ENCODE results near the gene SOX13.
"Not testable (repeated sequence)": the region's sequence is repeated elsewhere in the genome, so short reads cannot be mapped to it uniquely, and the experiment has no call there.

SOX13 gene

GRCh38 chr1:204088596-204088995, 15.7 kb downstream of the SOX13 start:
- Histone ChIP-seq H3K27me3 (no peaks in the 10 kb centered on the region), H3K4me3 (no peak overlapping the region), H4K20me1 (no peaks in the 10 kb centered on the region; a peak in 2 of 22 replicates), H3K36me3 (no peaks in the 10 kb centered on the region), H3K9ac (no peak overlapping the region), H3K4me1 (peaks cover 0 to 6% (median 0%) of the 10 kb centered on the region in 10 experiments; a peak in 3 of 20 replicates), H3K27ac (no peak overlapping the region), H3K4me2 (no peak overlapping the region), H3K9me3 (replicated peaks in 1 of 11) (no peaks in the 10 kb centered on the region)
- no peak for TF ChIP-seq Cebpa-rat (IDR thresholded peaks at IDR 0.05)

GRCh38 chr1:204089044-204089751, 16.3 kb downstream of the SOX13 start:
- TF ChIP-seq Cebpa-rat (IDR thresholded peaks at IDR 0.05): no peak
- Histone ChIP-seq H3K9me3 (replicated peaks in 1 of 11) (no peaks in the 10 kb centered on the region), H3K4me3 (no peak overlapping the region), H3K27ac (no peak overlapping the region), H3K36me3 (no peaks in the 10 kb centered on the region), H3K27me3 (no peaks in the 10 kb centered on the region), H3K4me1 (peaks cover 0 to 7% (median under 1%) of the 10 kb centered on the region in 10 experiments; a peak in 4 of 20 replicates), H3K9ac (no peak overlapping the region), H3K4me2 (no peak overlapping the region), H4K20me1 (peaks cover 0 to 4% (median 0%) of the 10 kb centered on the region in 11 experiments; a peak in 2 of 22 replicates)

GRCh38 chr1:204090132-204090531, 17.2 kb downstream of the SOX13 start:
- H3K4me3 ChIP-seq; H3K27me3 ChIP-seq; H3K4me2 ChIP-seq; H3K9ac ChIP-seq; H3K9me3 ChIP-seq (replicated peaks in 1 of 11); H3K36me3 ChIP-seq; H3K27ac ChIP-seq: not testable (repeated sequence)
- Histone ChIP-seq H4K20me1 (peaks cover 0 to 11% (median 0%) of the 10 kb centered on the region in 11 experiments; a peak in 1 of 22 replicates), H3K4me1 (peaks cover 0 to 15% (median 5%) of the 10 kb centered on the region in 10 experiments; a peak in 11 of 20 replicates)

DNA sequence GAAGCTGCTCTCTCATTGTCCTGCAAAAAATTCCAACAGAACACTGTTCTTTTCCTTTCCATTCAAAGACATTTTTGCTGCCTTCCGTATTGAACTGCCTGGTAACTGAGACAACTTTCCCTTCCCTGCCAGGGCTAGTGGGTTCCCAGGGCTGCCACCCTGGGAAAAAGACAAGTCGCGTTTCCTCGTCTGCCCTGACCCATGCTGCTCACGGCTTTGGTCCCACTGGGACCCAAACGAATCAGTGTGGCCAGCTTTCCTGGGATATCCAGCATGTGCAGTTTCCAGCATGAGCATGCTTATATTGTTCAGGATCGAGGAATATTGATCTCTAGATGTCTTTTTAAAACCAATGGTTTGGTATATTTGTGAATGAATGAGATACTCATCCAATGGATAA, 18.2 kb downstream of the SOX13 start:
- no peaks in the 10 kb centered on the region for H3K9me3 ChIP-seq (replicated peaks in 1 of 11)
- H3K9ac ChIP-seq: no peak overlapping the region
- no peaks in the 10 kb centered on the region for H3K27me3 ChIP-seq
- H4K20me1 ChIP-seq: peaks cover 0 to 11% (median 0%) of the 10 kb centered on the region in 11 experiments; a peak in 1 of 22 replicates
- no peak overlapping the region for H3K4me3 ChIP-seq
- TF ChIP-seq Cebpa-rat (IDR thresholded peaks at IDR 0.05): no peak
- H3K27ac ChIP-seq: no peak overlapping the region
- no peaks in the 10 kb centered on the region for H3K36me3 ChIP-seq
- H3K4me2 ChIP-seq: no peak overlapping the region
- peaks cover 0 to 17% (median 6%) of the 10 kb centered on the region in 10 experiments; a peak in 11 of 20 replicates for H3K4me1 ChIP-seq

DNA sequence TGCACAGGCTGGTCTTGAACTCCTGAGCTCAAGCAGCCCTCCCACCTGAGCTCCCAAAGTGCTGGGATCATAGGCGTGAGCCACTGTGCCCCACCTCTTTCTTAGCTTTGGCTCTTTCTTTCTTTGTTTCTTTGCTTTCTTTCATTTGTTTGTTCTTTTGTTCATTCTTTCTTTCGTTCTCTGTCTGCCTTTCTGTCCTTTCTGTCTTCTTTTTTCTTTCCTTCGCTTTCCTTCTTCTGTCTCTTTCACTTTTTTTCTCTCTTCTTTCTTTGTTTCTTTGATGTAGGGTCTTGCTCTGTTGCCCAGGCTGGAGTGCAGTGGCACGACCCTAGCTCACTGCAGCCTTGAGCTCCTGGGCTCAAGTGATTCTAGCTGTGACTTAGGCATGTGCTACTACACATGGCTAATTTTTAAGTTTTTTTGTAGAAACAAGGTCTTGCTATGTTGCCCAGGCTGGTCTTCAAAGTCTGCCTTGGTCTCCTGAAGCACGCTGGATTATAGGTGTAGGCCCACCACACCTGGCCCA, 18.9 kb downstream of the SOX13 start:
- Histone ChIP-seq H3K4me1 (peaks cover 0 to 17% (median 6%) of the 10 kb centered on the region in 10 experiments; a peak in 11 of 20 replicates), H4K20me1 (peaks cover 0 to 11% (median 0%) of the 10 kb centered on the region in 11 experiments; a peak in 1 of 22 replicates), H3K36me3 (no peaks in the 10 kb centered on the region), H3K27me3 (no peaks in the 10 kb centered on the region), H3K4me2 (no peak overlapping the region), H3K27ac (no peak overlapping the region), H3K9ac (no peak overlapping the region), H3K9me3 (replicated peaks in 1 of 11) (no peaks in the 10 kb centered on the region), H3K4me3 (no peak overlapping the region)
- no peak for TF ChIP-seq Cebpa-rat (IDR thresholded peaks at IDR 0.05)

- Histone ChIP-seq H3K4me3 (no peak overlapping the region), H3K27ac (no peak overlapping the region), H3K9ac (no peak overlapping the region), H3K4me1 (peaks cover 0 to 17% (median 6%) of the 10 kb centered on the region in 10 experiments; a peak in 11 of 20 replicates), H4K20me1 (peaks cover 0 to 11% (median 0%) of the 10 kb centered on the region in 11 experiments; a peak in 1 of 22 replicates), H3K4me2 (0 out of 22 replicates have a peak overlapping the region, but pooled peaks of 1 of the 11 experiments have one; percentile 15), H3K36me3 (no peaks in the 10 kb centered on the region), H3K9me3 (replicated peaks in 1 of 11) (no peaks in the 10 kb centered on the region), H3K27me3 (no peaks in the 10 kb centered on the region)
- no peak for TF ChIP-seq Cebpa-rat (IDR thresholded peaks at IDR 0.05)
Observed at GRCh38 chr1:204092632-204093420, 19.9 kb downstream of the SOX13 start.

- Histone ChIP-seq H3K36me3 (no peaks in the 10 kb centered on the region), H3K27ac (no peak overlapping the region), H4K20me1 (peaks cover 0 to 11% (median 0%) of the 10 kb centered on the region in 11 experiments; a peak in 1 of 22 replicates), H3K4me1 (peaks cover 0 to 17% (median 6%) of the 10 kb centered on the region in 10 experiments; a peak in 11 of 20 replicates), H3K4me2 (0 out of 22 replicates have a peak overlapping the region, but pooled peaks of 1 of the 11 experiments have one; percentile 15), H3K9ac (no peak overlapping the region), H3K27me3 (no peaks in the 10 kb centered on the region), H3K9me3 (replicated peaks in 1 of 11) (no peaks in the 10 kb centered on the region), H3K4me3 (no peak overlapping the region)
- TF ChIP-seq Cebpa-rat (IDR thresholded peaks at IDR 0.05): no peak
Observed at GRCh38 chr1:204093421-204093717, 20.5 kb downstream of the SOX13 start.

GRCh38 chr1:204093781-204094180, 20.9 kb downstream of the SOX13 start:
- Histone ChIP-seq H3K4me1 (peaks cover 0 to 17% (median 6%) of the 10 kb centered on the region in 10 experiments; a peak in 11 of 20 replicates), H4K20me1 (peaks cover 0 to 11% (median 0%) of the 10 kb centered on the region in 11 experiments; a peak in 1 of 22 replicates), H3K4me3 (no peak overlapping the region), H3K9ac (no peak overlapping the region), H3K4me2 (no peak overlapping the region), H3K9me3 (replicated peaks in 1 of 11) (no peaks in the 10 kb centered on the region), H3K27ac (no peak overlapping the region), H3K27me3 (no peaks in the 10 kb centered on the region), H3K36me3 (no peaks in the 10 kb centered on the region)
- TF ChIP-seq Cebpa-rat (IDR thresholded peaks at IDR 0.05): no peak

GRCh38 chr1:204094313-204094729, 21.4 kb downstream of the SOX13 start:
- peaks cover 0 to 17% (median 6%) of the 10 kb centered on the region in 10 experiments; a peak in 11 of 20 replicates for H3K4me1 ChIP-seq
- peaks cover 0 to 11% (median 0%) of the 10 kb centered on the region in 11 experiments; a peak in 1 of 22 replicates for H4K20me1 ChIP-seq
- H3K27ac ChIP-seq: no peak overlapping the region
- no peaks in the 10 kb centered on the region for H3K27me3 ChIP-seq
- no peak overlapping the region for H3K9ac ChIP-seq
- H3K36me3 ChIP-seq: no peaks in the 10 kb centered on the region
- TF ChIP-seq Cebpa-rat (IDR thresholded peaks at IDR 0.05): no peak
- H3K9me3 ChIP-seq (replicated peaks in 1 of 11): no peaks in the 10 kb centered on the region
- peak overlapping the region in 7 of 11 experiments; percentile 7 to 59 (median 32); a peak in 8 of 22 replicates for H3K4me2 ChIP-seq
- no peak overlapping the region for H3K4me3 ChIP-seq

Measured in BLaER1 treated with 17β-estradiol and CSF1 and Interleukin-3, amounts not matched to agents 10 nM and 100 nM (cell line).